HCT116 (cell line): ENCODE data around the gene TBC1D1. TPM values are rescaled to one million over a fixed set of nuclear protein-coding genes. Genes with fewer than 3 reads are reported as not detected.

Source experiments
- ATAC-seq: fragments of 200-7000 bp; cut with Tn5 transposase; 2 replicates; pipeline ENCODE4 v1.9.1; 2020; ENCODE audit warnings: mild to moderate bottlenecking, moderate library complexity
- BruUV-seq: library from RNA; stranded (reverse); fragments of 400-500 nt; replicated peaks from 2 replicates; lab custom pipeline; 2021; lab: Mats Ljungman, UMichigan
- CTCF ChIA-PET: fragments of 300-600 bp; sonication (Branson Sonifier 250); formaldehyde crosslinking; loops from one replicate; lab custom pipeline; 2021; ENCODE audit warnings: antibody characterized with exemption; lab: Charles Lee
- POLR2A ChIA-PET: fragments of 300-600, 350-600 bp; sonication (Branson Sonifier 250); formaldehyde crosslinking; loops from one replicate; lab custom pipeline; 2021; ENCODE audit warnings: antibody characterized with exemption; lab: Charles Lee
- RAD21 ChIA-PET, 2 experiments: fragments of 300-600 bp; sonication (Branson Sonifier 250); formaldehyde crosslinking; loops; one replicate each; lab custom pipeline; 2023; ENCODE audit warnings: low total read pairs in 2 of 2; ENCODE audit not compliant: uncharacterized antibody in 2 of 2, unreplicated experiment in 2 of 2, low non-redundant PET in 1 of 2; lab: Charles Lee
- DNase-seq: peaks from one replicate; pipeline ENCODE4 v3.0.0-alpha.2; 2010; ENCODE audit warnings: low read depth, low spot score
- H2AFZ ChIP-seq: fragments of 200-600 bp; shearing (Covaris generic), sonication (generic); 2 replicates; pipeline ENCODE4 v1.6.1; 2017; ENCODE audit warnings: low read depth, mixed run types, mixed read lengths, antibody characterized with exemption, low read length; ENCODE audit not compliant: poor library complexity, severe bottlenecking
- H3K27ac ChIP-seq: 2 replicates; pipeline ENCODE4 v1.5.1; 2012; ENCODE audit warnings: low read depth, low read length
- H3K27me3 ChIP-seq: fragments of 200-600 bp; sonication (generic); 2 replicates; pipeline ENCODE4 v1.6.1; 2016; ENCODE audit warnings: mixed run types, low read length, mixed read lengths; ENCODE audit not compliant: insufficient read depth
- H3K36me3 ChIP-seq, 2 experiments: fragments of 200-500 bp in 1 of 2; fragments of 200-600 bp in 1 of 2; sonication (Bioruptor generic) in 1 of 2; sonication (generic) in 1 of 2; 2 replicates each; pipeline versions ENCODE4 v1.5.1 to v1.6.1; 2014 to 2016; ENCODE audit warnings: low read length in 2 of 2, inconsistent platforms in 1 of 2, mixed read lengths in 1 of 2, mixed run types in 1 of 2; ENCODE audit not compliant: insufficient read depth in 2 of 2, control insufficient read depth in 1 of 2
- H3K4me1 ChIP-seq, 2 experiments: fragments of 200-600 bp in 1 of 2; sonication (generic) in 1 of 2; 2 replicates each; pipeline versions ENCODE4 v1.5.1 to v1.6.1; 2012 to 2017; ENCODE audit warnings: low read length in 2 of 2, inconsistent platforms in 1 of 2, mild to moderate bottlenecking in 1 of 2, mixed read lengths in 1 of 2, mixed run types in 1 of 2, moderate library complexity in 1 of 2; ENCODE audit not compliant: insufficient read depth in 2 of 2, control insufficient read depth in 1 of 2
- H3K4me2 ChIP-seq: fragments of 200-600 bp; sonication (generic); 2 replicates; pipeline ENCODE4 v1.6.1; 2017; ENCODE audit warnings: mixed run types, low read length, mixed read lengths
- H3K4me3 ChIP-seq, 2 experiments: fragments of 200-600 bp in 1 of 2; sonication (generic) in 1 of 2; replicated peaks in 1 of 2; 2 replicates each; pipeline ENCODE4 v1.5.1; 2011 to 2016; ENCODE audit warnings: low read length in 2 of 2, control low read depth in 1 of 2, low read depth in 1 of 2, mild to moderate bottlenecking in 1 of 2, mixed read lengths in 1 of 2, mixed run types in 1 of 2
- H3K79me2 ChIP-seq: fragments of 200-600 bp; sonication (generic); 2 replicates; pipeline ENCODE4 v1.6.1; 2017; ENCODE audit warnings: mild to moderate bottlenecking, mixed run types, low read length, moderate library complexity, mixed read lengths; ENCODE audit not compliant: insufficient read depth
- H3K9ac ChIP-seq: fragments of 200-600 bp; sonication (generic); 2 replicates; pipeline ENCODE4 v1.6.1; 2016; ENCODE audit warnings: low read length, mixed read lengths
- H3K9me2 ChIP-seq: fragments of 200-600 bp; sonication (generic), shearing (Covaris generic); 2 replicates; pipeline ENCODE4 v1.6.1; 2017; ENCODE audit warnings: mixed run types, mild to moderate bottlenecking, moderate library complexity; ENCODE audit not compliant: insufficient read depth
- H3K9me3 ChIP-seq, 2 experiments: fragments of 200-500 bp in 1 of 2; fragments of 200-600 bp in 1 of 2; sonication (Bioruptor generic) in 1 of 2; sonication (generic) in 1 of 2; 2 replicates each; pipeline ENCODE4 v1.6.1; 2014 to 2017; ENCODE audit warnings: low read length in 2 of 2, mixed read lengths in 2 of 2, inconsistent platforms in 1 of 2, low read depth in 1 of 2, mild to moderate bottlenecking in 1 of 2, mixed run types in 1 of 2, moderate library complexity in 1 of 2; ENCODE audit not compliant: control insufficient read depth in 1 of 2, insufficient read depth in 1 of 2
- H4K20me1 ChIP-seq: fragments of 200-600 bp; sonication (generic), shearing (Covaris generic); 2 replicates; pipeline ENCODE4 v1.6.1; 2017; ENCODE audit warnings: mixed run types, mild to moderate bottlenecking, moderate library complexity; ENCODE audit not compliant: insufficient read depth
- ATF3 ChIP-seq: IDR thresholded peaks from 2 replicates; pipeline ENCODE4 v1.6.1; 2012
- CBX3 ChIP-seq: IDR thresholded peaks from 2 replicates; pipeline ENCODE4 v1.6.1; 2012; ENCODE audit warnings: low read depth
- CEBPB ChIP-seq: IDR thresholded peaks from 2 replicates; pipeline ENCODE4 v1.6.1; 2012; ENCODE audit warnings: low read depth
- CTCF ChIP-seq, 3 experiments: fragments of 200-600 bp in 1 of 3; sonication (generic) in 1 of 3; IDR thresholded peaks in 2 of 3; conservative IDR thresholded peaks in 1 of 3; 2 replicates each; pipeline ENCODE4 v1.5.1; 2012 to 2017; ENCODE audit warnings: low read depth in 2 of 3, low read length in 2 of 3, antibody characterized with exemption in 1 of 3, borderline replicate concordance in 1 of 3, control low read depth in 1 of 3, mild to moderate bottlenecking in 1 of 3, mixed read lengths in 1 of 3, mixed run types in 1 of 3, moderate library complexity in 1 of 3; ENCODE audit not compliant: insufficient read depth in 1 of 3
- EGR1 ChIP-seq: IDR thresholded peaks from 2 replicates; pipeline ENCODE4 v1.6.1; 2012; ENCODE audit warnings: low read depth
- ELF1 ChIP-seq: IDR thresholded peaks from 2 replicates; pipeline ENCODE4 v1.6.1; 2012; ENCODE audit warnings: low read depth, borderline replicate concordance
- EZH2 ChIP-seq: fragments of 200-600 bp; sonication (generic); IDR thresholded peaks from 2 replicates; pipeline ENCODE4 v1.6.1; 2017; ENCODE audit warnings: antibody characterized with exemption, mixed run types
- EZH2phosphoT487 ChIP-seq: fragments of 200-600 bp; IDR thresholded peaks from 2 replicates; pipeline ENCODE4 v1.6.1; 2018; ENCODE audit warnings: antibody characterized with exemption, borderline replicate concordance
- MAX ChIP-seq: IDR thresholded peaks from 2 replicates; pipeline ENCODE4 v1.6.1; 2012
- POLR2A ChIP-seq: IDR thresholded peaks from 2 replicates; pipeline ENCODE4 v1.7.0; 2011; ENCODE audit warnings: borderline replicate concordance; ENCODE audit not compliant: insufficient read depth, insufficient read length; ENCODE audit errors: extremely low read depth
- POLR2AphosphoS5 ChIP-seq: IDR thresholded peaks from 2 replicates; pipeline ENCODE4 v1.6.1; 2011; ENCODE audit warnings: mild to moderate bottlenecking, low read depth, low read length, moderate library complexity
- SIN3A ChIP-seq: IDR thresholded peaks from 2 replicates; pipeline ENCODE4 v1.6.1; 2012; ENCODE audit warnings: low read depth
- SRF ChIP-seq: IDR thresholded peaks from 2 replicates; pipeline ENCODE4 v1.6.1; 2012; ENCODE audit warnings: low read depth
- TCF7L2 ChIP-seq: IDR thresholded peaks from 2 replicates; pipeline ENCODE4 v1.7.0; 2011; ENCODE audit warnings: borderline replicate concordance, inconsistent platforms; ENCODE audit not compliant: insufficient read depth, insufficient read length; ENCODE audit errors: extremely low read depth
- YY1 ChIP-seq: IDR thresholded peaks from 2 replicates; pipeline ENCODE4 v1.6.1; 2011; ENCODE audit warnings: low read length, low read depth, moderate library complexity, mild to moderate bottlenecking; ENCODE audit not compliant: insufficient replicate concordance; ENCODE audit errors: extremely low read depth
- ZBTB33 ChIP-seq: IDR thresholded peaks from 2 replicates; pipeline ENCODE4 v1.6.1; 2011; ENCODE audit warnings: mild to moderate bottlenecking, low read length, moderate library complexity; ENCODE audit not compliant: insufficient replicate concordance; ENCODE audit errors: extremely low read depth
- ZFX ChIP-seq: fragments of 450-650 bp; IDR thresholded peaks from 2 replicates; pipeline ENCODE4 v1.6.1; 2017
- ZNF274 ChIP-seq: fragments of 200-500 bp; sonication (Bioruptor generic); IDR thresholded peaks from 2 replicates; pipeline ENCODE4 v1.6.1; 2014; ENCODE audit warnings: mild to moderate bottlenecking, low read depth, low read length, inconsistent platforms
- intact Hi-C: fragments of 100-400 bp; cut with micrococcal nuclease; formaldehyde crosslinking; loops from 2 replicates; pipeline ENCODE4 v1.10.0; 2022
- total RNA-seq: library from RNA; stranded (reverse); gene quantifications from one replicate; pipeline ENCODE4 v1.2.1, GENCODE V29; 2021; ENCODE audit not compliant: unreplicated experiment

The TBC1D1 gene
- total RNA-seq, 1 experiment from 2014 or later, result 82.7 TPM

GRCh38 chr4:37936889-37937498, 46.1 kb downstream of the TBC1D1 start (continued):
- TF ChIP-seq ZBTB33 (no peak), POLR2AphosphoS5 (no peak), ATF3 (no peak), SRF (no peak), EZH2 (no peak), EGR1 (no peak)

- H3K9ac ChIP-seq, result no peak overlapping the region
- TF ChIP-seq ATF3 (no peak), EZH2phosphoT487 (no peak), POLR2A (no peak), TCF7L2 (no peak), CBX3 (no peak), SRF (no peak), YY1 (no peak), CTCF (IDR thresholded peaks at IDR 0.05 in 2 of 3, conservative IDR thresholded peaks at IDR 0.05 in 1 of 3; ENCODE audit: borderline replicate concordance in 1 of 3, insufficient read depth in 1 of 3, low read depth in 2 of 3, low read length in 2 of 3) (no peak), ZFX (no peak), EZH2 (no peak), MAX (no peak), ELF1 (no peak), ZNF274 (no peak), SIN3A (no peak), CEBPB (no peak)
- TF ChIP-seq, all 23 proteins: peak for 0
- no peaks in the 10 kb centered on the region for H4K20me1 ChIP-seq
- no peak overlapping the region for H3K4me3 ChIP-seq
- H3K4me2 ChIP-seq, result no peak overlapping the region
- H2AFZ ChIP-seq, result no peak overlapping the region
- RAD21 ChIA-PET, result no interaction called here
- intact Hi-C loops, result no loop called here
- H3K36me3 ChIP-seq, result no peaks in the 10 kb centered on the region
- H3K9me2 ChIP-seq, result no peaks in the 10 kb centered on the region
- DNase-seq, result no peak
- no TSS peak for BruUV-seq
- ATAC-seq, result no peak
- no peaks in the 10 kb centered on the region for H3K27me3 ChIP-seq
- POLR2A ChIA-PET, result no interaction called here
- H3K4me1 ChIP-seq, result no peaks in the 10 kb centered on the region
- H3K27ac ChIP-seq, result no peak overlapping the region
- H3K9me3 ChIP-seq, result no peaks in the 10 kb centered on the region
- H3K79me2 ChIP-seq, result no peaks in the 10 kb centered on the region
- CTCF ChIA-PET, result no interaction called here
These were observed 47.3 kb downstream of the TBC1D1 start for GRCh38 chr4:37938208-37938607.
